ENCODE results near the gene BAIAP2.

DNA sequence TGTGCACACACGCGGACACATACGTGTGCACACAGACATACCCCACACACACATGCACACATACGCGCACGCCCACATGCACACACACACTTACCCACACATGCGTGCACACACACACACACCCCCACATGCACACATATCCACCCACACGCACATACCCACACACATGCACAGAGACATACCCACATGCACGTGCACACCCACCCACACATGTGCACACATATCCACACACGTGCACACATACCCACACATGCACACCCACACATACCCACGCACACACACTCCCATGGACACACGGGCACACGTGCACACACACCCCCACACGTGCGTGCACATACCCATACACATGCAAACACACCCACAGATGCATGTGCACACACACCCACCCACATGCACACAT, 103.1 kb downstream of the BAIAP2 start:
- TF ChIP-seq, protein P1, sequence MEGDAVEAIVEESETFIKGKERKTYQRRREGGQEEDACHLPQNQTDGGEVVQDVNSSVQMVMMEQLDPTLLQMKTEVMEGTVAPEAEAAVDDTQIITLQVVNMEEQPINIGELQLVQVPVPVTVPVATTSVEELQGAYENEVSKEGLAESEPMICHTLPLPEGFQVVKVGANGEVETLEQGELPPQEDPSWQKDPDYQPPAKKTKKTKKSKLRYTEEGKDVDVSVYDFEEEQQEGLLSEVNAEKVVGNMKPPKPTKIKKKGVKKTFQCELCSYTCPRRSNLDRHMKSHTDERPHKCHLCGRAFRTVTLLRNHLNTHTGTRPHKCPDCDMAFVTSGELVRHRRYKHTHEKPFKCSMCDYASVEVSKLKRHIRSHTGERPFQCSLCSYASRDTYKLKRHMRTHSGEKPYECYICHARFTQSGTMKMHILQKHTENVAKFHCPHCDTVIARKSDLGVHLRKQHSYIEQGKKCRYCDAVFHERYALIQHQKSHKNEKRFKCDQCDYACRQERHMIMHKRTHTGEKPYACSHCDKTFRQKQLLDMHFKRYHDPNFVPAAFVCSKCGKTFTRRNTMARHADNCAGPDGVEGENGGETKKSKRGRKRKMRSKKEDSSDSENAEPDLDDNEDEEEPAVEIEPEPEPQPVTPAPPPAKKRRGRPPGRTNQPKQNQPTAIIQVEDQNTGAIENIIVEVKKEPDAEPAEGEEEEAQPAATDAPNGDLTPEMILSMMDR (IDR thresholded peaks at IDR 0.05) = no peak
- TF ChIP-seq EZH2 (IDR thresholded peaks at IDR 0.05; ENCODE audit: borderline replicate concordance, insufficient read depth, low read depth, low read length, poor library complexity, severe bottlenecking) = no peak
